ENCODE measurements around the gene TMEM266. TPM values are rescaled to one million over a fixed set of nuclear protein-coding genes. Genes with fewer than 3 reads are reported as not detected.

Gene TMEM266, protein sequence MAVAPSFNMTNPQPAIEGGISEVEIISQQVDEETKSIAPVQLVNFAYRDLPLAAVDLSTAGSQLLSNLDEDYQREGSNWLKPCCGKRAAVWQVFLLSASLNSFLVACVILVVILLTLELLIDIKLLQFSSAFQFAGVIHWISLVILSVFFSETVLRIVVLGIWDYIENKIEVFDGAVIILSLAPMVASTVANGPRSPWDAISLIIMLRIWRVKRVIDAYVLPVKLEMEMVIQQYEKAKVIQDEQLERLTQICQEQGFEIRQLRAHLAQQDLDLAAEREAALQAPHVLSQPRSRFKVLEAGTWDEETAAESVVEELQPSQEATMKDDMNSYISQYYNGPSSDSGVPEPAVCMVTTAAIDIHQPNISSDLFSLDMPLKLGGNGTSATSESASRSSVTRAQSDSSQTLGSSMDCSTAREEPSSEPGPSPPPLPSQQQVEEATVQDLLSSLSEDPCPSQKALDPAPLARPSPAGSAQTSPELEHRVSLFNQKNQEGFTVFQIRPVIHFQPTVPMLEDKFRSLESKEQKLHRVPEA
- not detected in 2 replicates for total RNA-seq

DNA sequence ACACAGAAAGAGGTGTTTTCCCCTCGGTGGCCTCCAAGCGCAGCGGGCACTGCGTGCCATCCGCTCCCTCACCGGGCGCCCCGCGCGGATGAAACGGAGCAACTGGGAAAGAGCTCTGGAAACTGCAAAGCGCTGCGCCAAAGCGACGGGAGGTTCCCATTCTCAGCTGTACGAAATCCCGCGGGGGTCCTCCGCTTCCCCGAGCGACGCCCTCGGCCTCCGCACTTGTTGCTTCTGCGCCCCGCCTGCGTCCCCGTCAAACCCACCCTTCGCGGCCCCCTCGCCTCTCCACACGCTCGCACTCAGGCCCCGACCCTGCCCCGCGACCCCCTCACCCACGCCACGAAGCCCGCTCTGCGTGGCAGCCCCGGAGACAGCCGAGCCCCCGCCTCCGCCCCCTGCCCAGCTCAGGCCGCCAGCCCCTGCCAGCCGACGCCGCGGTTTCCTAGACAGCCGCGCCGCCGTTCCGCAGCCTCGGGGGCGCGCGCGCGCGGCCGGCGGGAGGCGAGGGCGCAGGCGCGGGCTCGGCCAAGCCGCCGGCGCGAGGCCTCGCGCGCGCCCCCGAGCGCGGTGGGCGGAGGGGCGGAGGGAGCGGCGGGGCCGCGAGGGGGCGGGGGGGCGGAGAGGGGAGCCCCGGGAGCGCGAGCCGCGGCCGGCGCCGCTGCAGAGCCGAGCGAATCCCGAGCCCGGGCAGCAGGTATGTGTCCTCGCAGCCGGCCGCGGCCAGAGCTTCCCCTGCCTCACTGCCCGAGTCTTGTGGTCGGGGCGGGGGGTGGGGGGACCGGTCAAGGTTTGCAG is at the start of gene TMEM266:
Gene TMEM266, plus strand, starts transcription at position 666 of the 798 bp plus-strand sequence. CDS start 74,279 bp downstream, outside the sequence.

DNA sequence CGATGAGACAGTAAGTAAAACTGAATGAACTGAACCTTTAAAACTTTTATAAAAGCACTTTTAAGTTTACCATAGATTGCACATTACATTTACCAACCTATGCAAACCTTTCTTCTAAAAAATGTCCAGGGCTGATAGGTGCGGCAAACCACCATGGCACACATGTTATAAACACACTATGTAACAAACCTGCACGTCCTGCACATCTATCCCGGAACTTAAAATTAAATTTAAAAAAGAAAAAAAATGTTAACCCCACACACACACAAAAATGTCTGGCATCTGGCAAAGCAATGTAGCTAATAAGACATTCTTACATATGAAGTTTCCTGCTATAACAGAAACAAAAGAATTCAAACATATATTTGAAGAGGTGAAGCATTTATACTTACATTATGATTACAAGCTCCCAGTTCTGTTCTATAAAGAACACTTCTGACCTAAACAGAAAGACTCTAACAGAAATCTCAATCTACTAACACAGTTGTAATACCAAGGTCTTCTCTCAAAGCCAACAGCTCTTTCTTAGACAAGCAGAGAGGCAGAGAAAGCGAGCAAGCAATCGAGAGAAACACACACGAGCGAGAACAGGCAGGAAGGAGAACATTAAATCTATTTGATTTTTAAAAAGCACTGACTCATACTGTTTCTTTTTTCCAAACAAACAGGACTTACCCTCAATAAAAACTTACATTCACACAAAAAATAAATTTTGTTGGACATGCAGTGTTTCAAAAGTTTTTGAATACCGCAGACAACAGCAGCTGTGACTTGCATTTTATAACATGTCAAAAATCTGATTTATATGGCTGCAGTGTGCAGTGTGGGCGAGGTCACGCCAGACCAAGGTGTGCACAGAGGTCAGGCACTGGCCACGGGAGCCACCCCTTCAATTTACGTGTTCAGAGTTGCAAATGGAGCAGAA is 47.9 kb upstream of the TMEM266 start, which contains the start of gene NRG4:
Gene NRG4, minus strand, starts transcription at position 798 of the 925 bp plus-strand sequence. CDS start 1,194 bp downstream, outside the sequence.

Other genes starting within 250 kb of the TMEM266 start
- 56.3 and 65.0 TPM in 2 replicates for gene UBE2Q2, start 216.5 kb upstream of the TMEM266 start, total RNA-seq
- 63.0 and 67.0 TPM in 2 replicates for gene FBXO22, start 156.1 kb upstream of the TMEM266 start, total RNA-seq
- not detected in 2 replicates for gene NRG4, start 47.6 kb upstream of the TMEM266 start, total RNA-seq